Posterior cingulate gyrus (tissue), 11 donors: ENCODE data around the gene KRT8.

Experiments
- DNase-seq, 10 donors: peaks; one replicate each; pipeline versions ENCODE4 v3.0.0 to v3.0.0-alpha.2; 2020 to 2021; ENCODE audit warnings: mixed read lengths in 3 of 10
- intact Hi-C: fragments of 100-400 bp; cut with DNase I; formaldehyde crosslinking; loops from one replicate; pipeline ENCODE4 v1.15.1; 2023

The KRT8 gene

DNA sequence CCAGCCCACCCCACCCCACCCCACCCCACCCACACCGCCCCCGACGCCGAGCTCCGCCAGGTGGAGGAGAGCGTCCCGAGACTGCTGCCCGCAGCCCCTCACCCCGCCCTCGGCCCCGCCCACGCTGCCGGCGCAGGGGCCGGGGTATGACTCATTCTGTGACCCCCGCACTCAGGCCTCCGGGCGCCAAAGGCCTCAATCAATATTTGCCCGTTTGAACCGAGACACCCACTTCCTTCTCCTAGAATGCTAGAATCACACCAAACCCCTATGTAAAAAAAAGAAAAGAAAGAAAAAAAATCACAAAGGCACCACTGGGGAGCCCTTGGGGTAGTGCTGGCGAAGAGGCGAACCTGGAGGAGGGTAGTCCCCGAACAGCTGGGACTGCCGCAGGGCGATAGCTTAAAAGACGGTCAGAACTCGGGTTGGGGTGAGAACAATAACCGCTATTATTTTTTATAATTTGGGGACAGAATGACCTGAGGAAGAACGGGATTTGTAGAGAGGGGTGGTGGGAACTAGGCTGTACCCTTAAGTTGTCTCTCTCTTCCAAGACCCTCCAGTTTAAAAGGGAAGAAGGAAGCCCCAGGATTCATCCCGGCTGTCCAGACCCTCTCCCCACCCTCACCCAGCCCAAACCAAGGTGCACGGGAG, 894 bp downstream of the KRT8 start:
- intact Hi-C loops: no loop called here

DNA sequence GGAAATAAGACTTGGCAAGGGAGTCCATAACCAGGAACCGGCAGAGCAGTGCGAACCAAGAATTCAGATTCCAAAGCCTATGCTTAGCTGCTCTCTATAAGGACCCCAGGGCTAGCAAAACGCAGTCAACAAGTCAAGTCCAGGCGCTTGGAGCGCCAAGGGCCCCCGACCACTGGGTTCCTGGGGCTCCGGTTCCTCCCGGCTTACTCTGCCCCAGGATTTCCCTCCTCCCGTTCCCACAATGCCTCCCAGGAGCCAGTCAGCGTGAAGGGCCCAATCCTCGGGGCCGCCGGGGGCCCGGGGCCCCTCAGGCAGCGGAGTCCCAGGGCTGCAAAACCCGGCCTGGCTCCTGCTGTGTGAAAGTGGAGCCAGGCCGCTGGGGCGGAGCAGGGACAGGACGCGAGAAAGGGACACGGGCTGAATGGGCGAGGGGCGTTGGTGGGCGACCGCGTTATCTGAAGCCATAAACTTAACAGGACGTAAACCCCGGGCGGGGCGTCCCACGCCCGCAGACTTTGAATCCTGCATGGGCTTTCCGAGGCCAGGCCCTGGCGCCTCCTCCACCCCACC, 1.5 kb downstream of the KRT8 start:
- DNase-seq: peak; percentile 19 to 93 (median 38)
- intact Hi-C loops: no loop called here

More for the DNA sequence above, 894 bp downstream of the KRT8 start:
- DNase-seq: peak in 2 of 10 donors; percentile 35 to 76

DNA sequence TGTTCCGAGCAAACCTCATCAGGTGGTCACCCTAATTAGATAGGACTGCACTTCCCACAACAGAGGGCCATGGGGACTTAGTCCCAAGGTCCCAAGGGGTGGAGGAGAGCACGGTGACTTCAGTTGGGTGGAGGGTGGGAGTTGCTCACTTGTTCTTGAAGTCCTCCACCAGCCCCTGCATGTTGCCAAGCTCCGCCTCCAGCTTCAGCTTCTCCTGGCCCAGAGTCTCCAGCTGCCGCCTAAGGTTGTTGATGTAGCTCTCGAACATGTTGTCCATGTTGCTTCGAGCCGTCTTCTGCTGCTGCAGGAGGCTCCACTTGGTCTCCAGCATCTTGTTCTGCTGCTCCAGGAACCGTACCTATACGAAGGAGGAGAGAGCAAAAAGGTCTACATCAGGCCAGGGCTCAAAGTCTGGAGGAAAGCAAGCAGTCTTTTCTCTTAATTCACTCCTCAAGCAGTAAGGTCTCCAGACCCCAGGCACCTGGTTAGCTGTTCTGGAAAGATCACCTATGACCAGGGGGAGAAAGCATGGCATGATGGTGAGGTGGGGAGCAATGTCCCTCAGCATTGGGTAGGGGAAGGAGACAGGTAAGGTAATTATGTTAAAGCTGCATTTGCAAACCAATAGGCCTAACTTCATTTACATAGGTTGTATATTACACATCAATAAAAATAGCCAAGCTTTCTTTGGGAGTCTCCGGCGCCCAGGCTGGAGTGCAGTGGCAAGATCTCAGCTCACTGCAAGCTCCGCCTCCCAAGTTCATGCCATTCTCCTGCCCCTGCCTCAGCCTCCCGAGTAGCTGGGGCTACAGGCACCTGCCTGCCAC, 2.9 kb downstream of the KRT8 start:
- intact Hi-C loops: no loop called here
- DNase-seq: peak in 2 of 10 donors; percentile 24 to 48

DNA sequence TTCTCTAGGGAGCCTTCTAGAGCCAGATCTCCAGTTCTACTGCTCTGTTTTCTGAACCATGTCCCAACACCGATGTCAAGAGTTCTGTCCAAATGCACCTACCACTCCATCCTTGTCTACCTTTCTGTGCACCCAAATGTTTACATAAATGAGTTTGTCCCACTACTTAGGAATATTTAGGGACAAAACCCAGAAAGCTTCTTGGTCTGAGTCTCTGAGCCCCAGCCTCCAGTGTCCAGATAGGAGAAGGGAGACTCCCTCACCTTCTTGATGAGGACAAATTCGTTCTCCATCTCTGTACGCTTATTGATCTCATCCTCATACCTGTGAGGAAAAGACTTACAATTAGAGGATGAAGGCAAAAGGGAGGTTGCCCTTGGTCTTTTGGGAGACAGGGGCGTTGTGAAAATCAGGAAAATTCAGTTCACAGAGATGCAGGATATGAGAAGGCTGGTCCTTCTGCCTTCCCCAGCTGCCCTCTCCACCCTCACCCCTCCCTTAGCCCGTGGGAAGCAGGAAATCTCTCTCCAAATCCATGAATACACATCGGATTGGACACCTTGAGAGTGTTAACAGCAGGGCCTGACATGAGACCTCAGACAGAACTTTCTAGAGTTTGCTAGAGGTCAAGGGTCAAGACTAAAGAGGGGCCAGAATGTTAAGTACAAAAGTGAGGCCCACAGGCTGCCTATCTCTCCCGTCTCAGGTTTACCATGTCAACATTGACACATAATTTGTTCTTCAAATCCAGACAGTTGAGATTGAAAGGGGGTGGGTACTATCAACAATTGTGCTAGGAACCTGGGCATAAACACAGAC, 3.8 kb downstream of the KRT8 start:
- intact Hi-C loops: no loop called here
- peak in 1 of 10 donors; percentile 5 for DNase-seq

DNA sequence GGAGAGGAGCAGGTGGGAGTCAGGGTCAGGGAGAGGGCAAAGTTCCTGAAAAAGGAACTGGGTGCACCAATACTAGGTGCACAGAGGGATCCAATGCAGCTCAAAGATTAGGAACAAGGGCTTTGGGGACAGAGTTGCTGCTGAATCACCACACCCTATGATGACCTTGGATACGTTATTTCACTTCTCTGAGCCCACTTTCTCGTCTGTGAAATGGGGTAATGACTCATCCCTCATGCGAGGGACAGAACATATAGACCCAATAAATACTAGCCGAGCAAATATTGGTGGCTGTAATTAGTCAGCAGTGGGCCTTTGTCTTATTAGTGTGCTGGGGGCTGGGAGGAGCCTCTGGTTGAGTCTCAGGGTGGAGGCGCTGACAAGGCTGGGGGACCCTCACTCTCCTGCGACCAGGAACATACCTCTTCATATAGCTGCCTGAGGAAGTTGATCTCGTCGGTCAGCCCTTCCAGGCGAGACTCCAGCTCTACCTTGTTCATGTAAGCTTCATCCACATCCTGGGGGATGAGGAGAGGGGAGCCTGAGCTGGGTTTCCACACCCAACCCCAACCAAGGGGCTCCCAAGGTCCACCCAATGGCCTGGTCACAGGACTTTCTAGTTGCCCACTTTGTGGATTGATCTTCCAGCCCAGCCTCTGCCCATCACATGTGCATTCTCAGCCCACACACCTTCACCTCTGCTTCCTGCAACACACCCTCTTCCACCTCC, 4.5 kb downstream of the KRT8 start:
- intact Hi-C loops: no loop called here
- DNase-seq: peak in 2 of 10 donors; percentile 20 to 56

DNA sequence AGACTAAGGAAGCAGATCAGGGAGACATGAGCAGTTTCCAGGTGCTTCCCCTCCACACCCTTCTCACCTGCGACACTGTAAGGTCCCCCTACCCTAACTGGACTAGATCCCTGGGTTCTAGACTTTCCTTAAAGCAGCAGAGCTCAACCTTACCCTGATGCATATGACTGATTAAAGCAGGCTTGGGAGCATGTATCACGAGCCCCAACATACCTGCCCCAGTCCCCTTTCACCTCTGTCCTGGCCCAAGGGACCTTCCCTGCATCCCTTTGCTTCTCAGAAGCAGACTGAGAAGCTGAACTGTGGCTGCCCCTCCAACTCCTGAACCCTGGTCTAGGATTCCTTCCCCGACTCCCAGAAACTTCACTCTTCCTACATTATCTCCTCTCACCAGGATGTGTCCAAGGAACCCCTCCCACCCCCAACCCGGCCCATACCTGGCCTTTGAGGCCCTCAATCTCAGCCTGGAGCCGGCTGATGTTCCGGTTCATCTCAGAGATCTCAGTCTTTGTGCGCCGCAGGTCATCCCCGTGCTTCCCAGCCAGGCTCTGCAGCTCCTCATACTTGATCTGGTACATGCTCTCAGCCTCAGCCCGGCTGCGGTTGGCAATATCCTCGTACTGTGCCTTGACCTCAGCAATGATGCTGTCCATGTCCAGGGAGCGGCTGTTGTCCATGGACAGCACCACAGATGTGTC, 5.4 kb downstream of the KRT8 start:
- DNase-seq: peak in 2 of 10 donors; percentile 4 to 72
- intact Hi-C loops: no loop called here

DNA sequence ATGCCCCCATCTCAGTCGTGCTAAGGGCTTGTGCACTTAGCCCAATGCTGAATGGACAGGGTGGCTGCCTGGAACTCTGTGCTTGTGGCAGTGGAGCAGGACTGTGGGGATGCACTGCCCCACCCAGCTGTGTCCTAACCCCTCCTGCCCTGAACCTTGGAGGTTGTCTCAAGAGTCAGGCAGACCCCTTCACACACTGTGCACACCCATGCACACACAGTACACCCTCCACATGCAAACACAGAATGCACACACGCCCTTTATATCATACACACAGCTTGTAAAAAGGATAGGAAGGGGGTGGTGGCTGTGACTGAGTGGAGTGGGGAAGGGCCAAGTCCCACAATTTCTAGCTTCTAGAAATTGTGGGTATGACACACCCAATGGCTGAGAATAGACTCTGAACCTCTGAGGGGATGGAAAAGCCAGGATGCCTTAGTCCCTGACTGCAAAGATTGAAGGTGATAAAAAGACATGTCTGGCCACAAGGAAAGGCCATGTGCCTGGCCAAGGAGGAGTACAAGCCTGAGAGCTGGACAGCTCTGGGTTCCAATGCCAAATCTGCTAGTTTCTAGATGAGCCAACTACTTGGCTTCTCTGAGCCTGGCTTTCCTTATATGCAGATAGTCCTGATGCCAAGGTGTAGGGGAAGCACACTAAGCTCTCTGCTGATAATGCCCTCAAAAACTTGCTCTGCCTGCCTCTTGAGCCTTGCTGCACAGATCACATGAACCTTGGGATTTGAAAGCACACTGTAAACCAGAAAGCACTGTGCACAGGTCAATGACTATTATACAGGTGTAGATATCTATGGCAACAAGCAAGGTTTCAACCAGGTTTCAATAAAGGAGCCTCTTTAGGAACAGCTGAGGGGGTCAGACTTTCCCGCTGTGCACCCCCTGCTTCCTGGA, 8.4 kb downstream of the KRT8 start:
- intact Hi-C loops: no loop called here
- DNase-seq: peak in 2 of 10 donors; percentile 38 to 60

DNA sequence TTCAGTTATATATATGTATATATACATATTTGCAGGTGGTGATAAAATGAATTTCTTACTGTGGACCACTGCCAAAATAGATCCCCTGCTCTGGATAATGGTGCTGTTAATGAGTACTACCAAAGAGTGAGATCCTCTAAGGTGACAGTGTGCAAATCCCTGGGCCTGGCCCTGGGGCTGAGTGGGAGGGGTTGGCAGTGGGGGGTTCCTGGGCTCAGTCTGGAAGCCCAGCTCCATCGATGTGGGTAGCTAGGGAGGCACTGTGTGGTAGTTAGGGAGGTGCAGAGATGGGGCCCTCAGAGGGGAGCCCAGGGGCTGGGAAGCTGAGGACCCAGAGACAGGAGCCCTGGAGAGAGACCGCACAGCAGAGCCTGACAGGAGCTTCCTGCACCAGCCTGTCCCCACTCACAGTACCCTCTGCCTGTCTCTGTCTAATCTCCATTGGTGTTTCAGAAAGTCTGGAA, 9.1 kb downstream of the KRT8 start:
- intact Hi-C loops: no loop called here
- DNase-seq: peak in 1 of 10 donors; percentile 24

DNA sequence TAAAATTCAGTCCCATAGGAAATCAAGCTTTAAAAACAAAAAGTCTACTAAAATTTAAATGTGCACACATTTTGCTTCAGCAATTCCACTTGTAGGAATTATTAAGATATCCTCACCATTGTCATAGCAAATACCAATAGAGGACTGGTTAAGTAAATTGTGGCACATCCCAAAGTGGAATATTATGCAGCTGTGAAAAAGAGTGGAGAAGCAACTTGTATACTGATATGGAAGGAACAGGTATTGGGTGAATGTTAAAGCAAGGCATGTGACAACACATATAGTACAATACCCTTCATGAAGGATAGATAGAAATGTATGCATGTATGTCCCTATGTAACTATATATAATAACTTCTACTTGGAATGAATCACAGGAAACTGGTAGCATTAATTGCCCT, 11.9 kb downstream of the KRT8 start:
- intact Hi-C loops: no loop called here
- DNase-seq: no peak

DNA sequence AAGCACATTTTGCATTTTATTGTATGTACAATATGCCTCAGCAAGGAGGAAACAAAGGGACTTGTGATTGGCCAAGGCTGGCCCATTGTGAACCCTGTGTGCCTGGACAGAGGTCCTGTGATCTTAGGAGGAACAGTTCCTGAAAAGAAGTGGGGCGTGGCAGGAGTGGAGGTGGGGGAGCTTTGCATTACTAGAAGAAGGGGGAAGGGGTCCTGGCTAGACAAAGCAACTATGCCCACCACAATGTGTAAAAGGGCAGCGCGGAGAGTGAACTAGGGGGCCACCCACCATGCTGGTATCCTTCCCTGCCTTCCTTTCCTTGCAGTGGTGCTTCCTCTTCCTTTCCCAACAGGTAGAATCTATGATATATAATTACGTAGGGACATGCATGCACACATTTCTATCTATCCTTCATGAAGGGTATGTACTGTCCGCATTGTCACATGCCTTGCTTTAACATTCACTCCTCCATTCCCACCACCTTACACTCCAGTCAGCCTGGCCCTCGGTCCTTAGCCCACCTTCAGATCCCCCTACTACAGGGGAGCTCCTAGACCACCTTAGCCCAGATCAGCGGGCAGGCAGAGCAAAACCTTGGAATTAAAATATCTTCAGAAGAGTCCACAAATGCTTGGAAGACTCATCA, 12.5 kb downstream of the KRT8 start:
- peak in 3 of 10 donors; percentile 6 to 55 (median 9) for DNase-seq
- intact Hi-C loops: no loop called here

DNA sequence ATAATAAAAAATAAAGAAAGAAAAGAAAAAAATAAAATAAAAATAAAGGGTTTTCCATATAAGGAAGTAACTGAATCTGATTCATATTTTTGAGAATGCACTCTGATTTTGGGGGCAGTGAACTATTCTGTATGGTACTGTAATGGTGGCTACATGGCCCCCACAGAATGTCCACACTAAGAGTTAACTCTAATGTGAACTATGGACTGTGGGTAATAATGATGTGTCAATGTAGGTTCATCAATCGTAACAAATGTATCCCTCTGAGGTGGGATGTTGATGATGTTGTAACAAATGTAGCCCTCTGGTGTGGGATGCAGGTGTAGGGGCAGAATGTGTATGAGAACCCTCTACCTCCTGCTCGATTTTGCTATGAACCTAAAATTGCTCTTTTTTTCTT, 13.8 kb downstream of the KRT8 start:
- no peak for DNase-seq
- intact Hi-C loops: no loop called here

DNA sequence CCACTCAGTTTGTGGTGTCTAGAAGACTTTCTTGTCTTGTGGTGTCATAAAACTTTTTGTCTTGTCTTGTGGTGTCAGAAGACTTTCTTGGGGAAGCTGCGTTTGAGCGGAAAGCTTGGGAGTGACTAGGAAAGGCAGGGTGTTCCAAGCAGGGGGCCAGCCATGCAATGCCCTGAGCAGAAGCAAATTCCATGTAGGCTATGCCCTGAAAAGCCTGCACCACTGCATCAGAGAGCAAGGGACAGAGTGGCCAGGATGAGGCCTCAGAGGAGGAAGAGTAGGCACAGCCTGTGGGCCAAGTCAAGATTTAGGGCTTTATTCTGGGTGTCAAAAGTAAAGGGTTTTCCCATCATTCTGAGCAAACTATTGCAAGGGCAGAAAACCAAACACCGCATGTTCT, 14.5 kb downstream of the KRT8 start:
- peak in 2 of 10 donors; percentile 11 to 34 for DNase-seq
- intact Hi-C loops: no loop called here

DNA sequence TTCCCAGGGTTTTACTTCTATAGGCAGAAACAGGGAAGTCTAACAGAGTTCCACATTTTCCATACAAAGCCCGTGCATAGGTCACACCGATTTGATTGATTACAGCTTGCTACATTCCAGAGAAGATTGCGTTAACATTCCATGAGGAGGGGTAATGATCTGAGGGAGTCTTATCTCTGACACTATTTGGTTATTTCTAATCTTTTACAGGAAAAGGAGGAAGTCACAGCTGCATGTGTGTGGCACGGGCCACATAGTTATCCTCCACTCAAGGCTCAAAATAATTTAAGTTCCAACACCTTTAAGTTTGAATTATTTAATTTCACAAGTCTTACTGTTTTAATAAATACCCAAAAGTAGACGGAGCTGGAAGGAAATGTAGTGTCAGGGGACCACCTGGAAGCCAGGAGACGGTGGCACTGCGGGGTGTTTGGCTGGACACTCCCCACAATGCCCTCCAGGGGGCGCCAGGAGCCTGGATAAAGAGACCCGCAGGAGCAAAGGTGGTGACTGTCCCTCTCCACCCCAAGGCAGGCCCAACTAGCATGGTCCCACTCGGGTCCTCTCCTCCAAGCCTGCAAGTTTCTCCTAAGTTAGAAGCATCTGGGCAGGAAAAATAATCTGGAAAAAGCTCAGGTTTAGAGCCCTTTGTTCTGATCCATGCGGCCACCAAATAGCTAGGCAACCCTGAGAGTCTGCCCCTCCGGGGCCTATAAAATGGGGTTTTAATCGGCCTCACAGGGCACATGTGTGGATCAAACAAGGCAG, 20.2 kb downstream of the KRT8 start:
- intact Hi-C loops: loop anchor here (2.0 kb wide), 1 partner anchor 96 kb away; no protein-coding TSS in a partner anchor

DNA sequence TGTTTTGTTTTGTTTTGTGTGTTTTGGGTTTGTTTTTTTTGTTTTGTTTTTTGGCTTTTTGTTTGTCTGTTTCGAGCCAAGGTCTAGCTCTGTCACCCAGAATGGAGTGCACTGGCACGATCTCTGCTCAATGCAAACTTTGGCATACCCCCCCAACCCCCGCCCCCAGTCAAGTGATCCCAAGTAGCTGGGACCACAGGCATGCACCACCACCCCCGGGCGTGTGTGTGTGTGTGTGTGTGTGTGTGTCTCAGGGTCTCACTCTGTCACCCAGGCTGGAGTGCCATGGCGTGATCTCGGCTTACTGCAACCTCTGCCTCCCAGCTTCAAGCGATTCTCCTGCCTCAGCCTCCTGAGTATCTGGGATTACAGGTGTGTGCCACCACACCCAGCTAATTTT, 24.4 kb downstream of the KRT8 start:
- intact Hi-C loops: loop anchor here (1.0 kb wide), 2 partner anchors 508 to 724 kb away; no protein-coding TSS in a partner anchor
- DNase-seq: peak in 1 of 10 donors; percentile 55

More for the DNA sequence above, 20.2 kb downstream of the KRT8 start:
- peak; percentile 50 to 95 (median 78) for DNase-seq

DNA sequence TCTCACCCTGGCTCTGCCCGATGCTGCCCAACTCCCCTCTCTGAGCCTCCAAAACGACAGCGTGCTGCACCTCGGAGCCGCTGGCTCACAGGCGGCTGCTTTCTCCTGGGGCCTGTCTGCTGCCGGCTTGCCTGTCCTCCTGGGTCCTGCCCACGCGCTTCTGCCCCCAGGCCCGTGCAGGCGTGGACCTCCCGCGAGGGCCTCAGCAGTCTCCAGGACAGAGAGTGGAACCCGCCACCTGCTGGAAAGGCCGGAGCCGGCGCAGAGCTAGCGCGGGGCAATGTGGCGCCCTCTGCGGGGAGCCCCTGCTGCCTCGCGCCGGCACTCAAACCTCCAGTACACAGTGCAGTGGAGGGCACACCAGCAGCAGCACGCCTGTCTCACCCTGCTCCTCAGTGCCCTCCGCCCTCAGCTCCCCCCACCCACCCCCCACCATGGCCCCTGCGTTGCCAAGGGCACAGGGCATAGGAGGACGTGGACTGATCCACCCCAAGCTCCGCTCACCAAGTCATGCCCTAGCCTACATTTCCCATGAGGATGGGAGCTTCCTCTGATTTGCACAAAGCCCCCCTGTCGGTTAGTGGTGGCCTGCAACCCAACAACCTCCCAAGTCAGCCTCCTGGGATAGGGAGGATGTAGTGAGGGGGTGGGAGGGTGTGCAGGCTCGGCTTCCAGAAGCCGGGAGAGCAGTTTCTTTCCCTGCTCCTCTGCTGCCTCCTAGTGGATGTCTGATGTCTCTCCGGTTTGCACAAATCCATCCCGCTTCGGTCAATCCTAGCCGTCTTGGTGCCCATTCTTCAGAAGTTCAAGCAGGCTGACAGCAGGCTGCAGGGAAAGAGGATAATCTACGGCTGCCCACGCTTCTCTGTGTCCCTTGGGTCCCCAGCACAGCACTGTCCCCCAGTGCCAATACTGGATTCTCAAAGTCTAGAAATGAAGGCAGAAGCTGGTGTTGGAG, 25.2 kb downstream of the KRT8 start:
- peak; percentile 52 to 95 (median 76) for DNase-seq
- intact Hi-C loops: loop anchor here (1.0 to 2.0 kb wide), 3 partner anchors 297 to 723 kb away; no protein-coding TSS in a partner anchor
